Type B pancreatic cell (in vitro differentiated cells): ENCODE measurements around the gene ARHGEF28. TPM values are rescaled to one million over a fixed set of nuclear protein-coding genes. Genes with fewer than 3 reads are reported as not detected.

Source experiments
- DNase-seq: peaks from one replicate; pipeline ENCODE4 v3.0.0; 2021; ENCODE audit warnings: mixed read lengths; ENCODE audit not compliant: unreplicated experiment; ENCODE audit errors: extremely low spot score
- H3K27ac Mint-ChIP-seq: 2 replicates; pipeline ENCODE4 v1.8.0; 2021; ENCODE audit warnings: mild to moderate bottlenecking, mixed read lengths
- H3K27me3 Mint-ChIP-seq: 2 replicates; pipeline ENCODE4 v1.8.0; 2021; ENCODE audit warnings: mixed read lengths
- H3K36me3 Mint-ChIP-seq: 2 replicates; pipeline ENCODE4 v1.8.0; 2021; ENCODE audit warnings: mixed read lengths
- H3K4me1 Mint-ChIP-seq: one replicate; pipeline ENCODE4 v1.8.0; 2021; ENCODE audit warnings: mixed read lengths; ENCODE audit not compliant: unreplicated experiment
- H3K4me3 Mint-ChIP-seq: 2 replicates; pipeline ENCODE4 v1.8.0; 2021; ENCODE audit warnings: mild to moderate bottlenecking, mixed read lengths
- H3K9me3 Mint-ChIP-seq: 2 replicates; pipeline ENCODE4 v1.8.0; 2021; ENCODE audit warnings: mixed read lengths
- total RNA-seq: library from RNA; stranded (reverse); gene quantifications from 2 replicates; pipeline ENCODE4 v1.2.1, GENCODE V29; 2021; ENCODE audit warnings: low replicate concordance
- TF ChIP-seq, protein P1 (sequence below): fragments of 200-600 bp; sonication (generic); conservative IDR thresholded peaks from 2 replicates; pipeline ENCODE4 v1.5.0; 2021; ENCODE audit warnings: antibody characterized with exemption, mild to moderate bottlenecking

The ARHGEF28 gene
- total RNA-seq, 1 donor from 2014 or later: 24.9 TPM

DNA sequence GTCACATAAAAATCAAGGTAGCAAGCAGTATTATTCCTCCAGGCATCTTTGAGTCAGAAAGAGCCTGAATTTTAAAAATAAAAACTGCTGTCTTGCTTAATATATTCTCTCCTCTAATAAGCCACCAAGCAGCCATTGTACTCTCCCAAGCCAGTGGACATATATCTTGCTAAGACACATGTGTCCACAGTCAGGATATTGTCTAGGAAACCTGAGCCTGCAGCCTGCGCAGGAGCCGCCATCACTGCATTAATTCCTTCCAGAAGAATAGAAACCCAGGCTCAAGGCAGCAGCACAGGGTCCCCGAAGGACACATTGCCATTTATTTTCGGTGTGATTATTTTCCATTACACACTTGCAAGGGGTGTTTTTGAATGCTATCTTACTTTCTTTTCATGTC lies 345.3 kb downstream of the ARHGEF28 start:
- H3K27me3 Mint-ChIP-seq: peaks cover 3% of the 10 kb centered on the region

DNA sequence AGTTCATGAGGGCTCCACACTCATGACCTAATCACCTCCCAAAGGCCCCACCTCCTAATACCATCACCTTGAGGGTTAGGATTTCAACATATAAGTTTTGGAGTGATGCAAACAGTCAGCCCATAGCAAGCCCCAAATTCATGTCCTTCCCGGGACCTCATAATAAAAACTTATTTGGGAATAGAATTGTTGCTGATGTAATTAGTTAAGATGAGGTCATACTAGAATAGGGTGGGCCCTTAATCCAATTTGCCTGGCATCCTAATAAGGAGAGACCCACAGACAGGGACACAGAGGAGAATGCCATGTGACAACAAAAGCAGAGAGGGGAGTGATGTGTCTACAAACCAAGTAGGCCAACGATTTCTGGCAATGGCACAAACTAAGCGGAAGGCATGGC lies 347.1 kb downstream of the ARHGEF28 start:
- Mint-ChIP-seq H3K9me3 (no peaks in the 10 kb centered on the region), H3K27ac (no peak overlapping the region), H3K4me3 (no peak overlapping the region), H3K36me3 (no peaks in the 10 kb centered on the region), H3K27me3 (peaks cover 3% of the 10 kb centered on the region), H3K4me1 (peaks cover 21% of the 10 kb centered on the region)
- DNase-seq: no peak
- TF ChIP-seq, protein P1, sequence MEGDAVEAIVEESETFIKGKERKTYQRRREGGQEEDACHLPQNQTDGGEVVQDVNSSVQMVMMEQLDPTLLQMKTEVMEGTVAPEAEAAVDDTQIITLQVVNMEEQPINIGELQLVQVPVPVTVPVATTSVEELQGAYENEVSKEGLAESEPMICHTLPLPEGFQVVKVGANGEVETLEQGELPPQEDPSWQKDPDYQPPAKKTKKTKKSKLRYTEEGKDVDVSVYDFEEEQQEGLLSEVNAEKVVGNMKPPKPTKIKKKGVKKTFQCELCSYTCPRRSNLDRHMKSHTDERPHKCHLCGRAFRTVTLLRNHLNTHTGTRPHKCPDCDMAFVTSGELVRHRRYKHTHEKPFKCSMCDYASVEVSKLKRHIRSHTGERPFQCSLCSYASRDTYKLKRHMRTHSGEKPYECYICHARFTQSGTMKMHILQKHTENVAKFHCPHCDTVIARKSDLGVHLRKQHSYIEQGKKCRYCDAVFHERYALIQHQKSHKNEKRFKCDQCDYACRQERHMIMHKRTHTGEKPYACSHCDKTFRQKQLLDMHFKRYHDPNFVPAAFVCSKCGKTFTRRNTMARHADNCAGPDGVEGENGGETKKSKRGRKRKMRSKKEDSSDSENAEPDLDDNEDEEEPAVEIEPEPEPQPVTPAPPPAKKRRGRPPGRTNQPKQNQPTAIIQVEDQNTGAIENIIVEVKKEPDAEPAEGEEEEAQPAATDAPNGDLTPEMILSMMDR: no peak

More for the DNA sequence above, 345.3 kb downstream of the ARHGEF28 start:
- no peak for DNase-seq
- Mint-ChIP-seq H3K36me3 (no peaks in the 10 kb centered on the region), H3K4me1 (peaks cover 21% of the 10 kb centered on the region), H3K9me3 (no peaks in the 10 kb centered on the region), H3K27ac (no peak overlapping the region), H3K4me3 (no peak overlapping the region)
- TF ChIP-seq, protein P1: no peak

DNA sequence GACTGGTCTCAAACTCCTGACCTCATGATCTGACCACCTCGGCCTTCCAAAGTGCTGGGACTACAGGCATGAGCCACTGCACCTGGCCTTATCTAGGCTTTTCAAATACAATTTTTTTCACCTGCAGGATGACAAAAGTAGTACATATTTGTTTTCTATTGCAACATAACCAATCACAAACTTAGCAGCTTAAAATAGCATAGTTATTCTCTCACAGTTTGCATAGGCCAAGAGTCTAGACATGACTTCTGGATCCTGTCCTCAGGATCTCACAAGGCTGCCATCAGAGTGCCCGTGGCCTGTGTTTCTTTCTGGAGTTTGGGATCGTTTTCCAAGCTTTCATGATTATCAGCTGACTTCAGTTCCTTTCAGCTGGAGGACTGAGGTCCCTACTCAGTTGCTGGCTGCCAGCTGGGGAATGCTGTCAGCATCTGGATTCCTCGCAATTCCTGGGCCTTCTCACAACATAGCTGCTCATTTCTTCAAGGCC lies 348.9 kb downstream of the ARHGEF28 start:
- DNase-seq: no peak
- H3K9me3 Mint-ChIP-seq: no peaks in the 10 kb centered on the region
- TF ChIP-seq, protein P1: no peak
- no peak overlapping the region for H3K4me3 Mint-ChIP-seq
- H3K4me1 Mint-ChIP-seq: peaks cover 13% of the 10 kb centered on the region
- H3K36me3 Mint-ChIP-seq: no peaks in the 10 kb centered on the region
- no peak overlapping the region for H3K27ac Mint-ChIP-seq
- peaks cover 3% of the 10 kb centered on the region for H3K27me3 Mint-ChIP-seq

DNA sequence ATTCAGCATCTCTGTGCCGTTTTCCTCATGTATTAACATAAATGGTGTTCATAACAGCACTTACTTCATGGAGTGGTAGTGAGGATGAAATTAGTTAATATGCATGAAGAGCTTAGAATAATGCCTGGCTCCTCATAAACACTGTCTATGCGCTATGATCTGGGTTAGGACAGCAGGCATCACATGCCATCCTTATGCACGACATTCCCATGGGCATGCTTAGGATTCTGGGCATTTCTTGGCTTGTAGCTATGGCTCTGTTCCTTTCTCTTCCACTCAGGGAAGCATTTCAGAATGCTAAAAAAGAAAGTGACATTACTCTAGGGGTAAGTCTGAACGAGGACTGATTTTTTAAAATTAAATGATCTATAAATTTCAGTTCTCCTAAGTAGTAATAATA lies 349.8 kb downstream of the ARHGEF28 start:
- no peak overlapping the region for H3K27ac Mint-ChIP-seq
- peaks cover 5% of the 10 kb centered on the region for H3K4me1 Mint-ChIP-seq
- no peak overlapping the region for H3K4me3 Mint-ChIP-seq
- TF ChIP-seq, protein P1: no peak
- H3K27me3 Mint-ChIP-seq: peaks cover 3% of the 10 kb centered on the region
- no peaks in the 10 kb centered on the region for H3K36me3 Mint-ChIP-seq
- no peak for DNase-seq
- no peaks in the 10 kb centered on the region for H3K9me3 Mint-ChIP-seq

DNA sequence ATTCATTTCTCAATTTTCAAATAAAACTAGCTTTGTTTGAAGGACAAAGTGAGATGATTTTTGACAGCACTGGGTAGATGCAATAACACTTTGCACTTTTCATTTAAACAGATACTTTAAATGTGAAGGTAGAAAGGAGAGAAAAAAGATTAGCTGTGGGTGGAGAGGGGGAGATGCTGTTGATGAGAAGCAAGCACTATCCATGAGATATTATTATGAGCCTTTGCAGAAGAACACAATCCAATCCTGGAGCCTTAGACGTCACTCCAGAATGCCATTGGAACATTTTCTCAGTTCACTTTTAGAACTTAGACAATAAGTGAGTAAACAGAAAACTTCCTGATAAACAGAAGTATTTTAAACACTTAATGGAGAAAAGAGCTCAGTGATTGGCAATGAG lies 351.1 kb downstream of the ARHGEF28 start:
- Mint-ChIP-seq H3K27ac (no peak overlapping the region), H3K36me3 (no peaks in the 10 kb centered on the region), H3K4me3 (no peak overlapping the region), H3K27me3 (no peaks in the 10 kb centered on the region), H3K4me1 (no peaks in the 10 kb centered on the region), H3K9me3 (no peaks in the 10 kb centered on the region)
- TF ChIP-seq, protein P1: no peak
- DNase-seq: no peak

DNA sequence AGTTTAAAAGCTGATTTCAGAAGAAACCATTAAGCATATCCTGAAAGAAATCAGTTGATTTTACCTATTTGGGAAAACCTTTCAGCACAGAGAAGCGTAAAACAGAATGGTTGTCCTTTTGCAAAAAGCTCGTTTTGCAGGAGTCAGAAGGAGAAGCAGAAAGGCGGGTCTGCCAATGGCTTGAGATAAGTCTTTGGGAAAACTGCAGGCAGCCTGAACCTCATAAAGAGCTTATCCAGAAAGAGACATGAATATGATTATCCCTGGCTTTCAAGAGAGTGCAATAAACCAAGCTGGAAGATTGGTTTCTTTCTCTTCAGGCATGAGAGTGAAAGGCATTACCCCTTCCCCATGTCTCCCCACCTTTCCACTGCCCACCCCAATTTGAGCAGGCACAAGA lies 353.3 kb downstream of the ARHGEF28 start:
- no peaks in the 10 kb centered on the region for H3K9me3 Mint-ChIP-seq
- no peak for DNase-seq
- no peak overlapping the region for H3K27ac Mint-ChIP-seq
- H3K36me3 Mint-ChIP-seq: no peaks in the 10 kb centered on the region
- H3K4me1 Mint-ChIP-seq: no peaks in the 10 kb centered on the region
- TF ChIP-seq, protein P1: no peak
- H3K27me3 Mint-ChIP-seq: no peaks in the 10 kb centered on the region
- H3K4me3 Mint-ChIP-seq: no peak overlapping the region
